GM21423 (cell line): Measurements from ENCODE around the gene LRBA.
A peak's percentile ranks its signal among the peaks of the same experiment; 100 is the strongest.
"Not testable (repeated sequence)": the region's sequence is repeated elsewhere in the genome, so short reads cannot be mapped to it uniquely, and the experiment has no call there.

Source experiments
- ATAC-seq: cut with Tn5 transposase; IDR thresholded peaks from one replicate; pipeline ENCODE4 v1.9.1; 2021; ENCODE audit warnings: mild to moderate bottlenecking, moderate library complexity; ENCODE audit not compliant: unreplicated experiment

The LRBA gene

DNA sequence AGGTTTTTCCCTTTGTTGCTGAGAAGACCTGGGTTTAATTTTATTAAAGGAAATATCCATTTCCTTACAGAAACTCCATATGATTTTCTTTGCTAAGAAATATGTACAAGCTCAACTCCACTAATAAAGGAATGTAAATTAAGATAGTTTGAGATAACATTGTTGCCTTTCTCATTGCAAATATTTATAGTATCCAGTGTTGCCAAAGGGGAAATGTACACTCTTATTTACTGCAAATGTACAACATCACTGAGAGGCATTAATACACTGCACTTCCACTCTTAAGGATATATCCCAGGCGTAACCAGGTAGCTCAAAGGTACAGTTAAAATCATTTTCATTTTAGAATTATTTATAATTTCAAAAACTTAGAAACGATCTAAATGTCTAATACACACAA, 7.5 kb upstream of the LRBA start:
- ATAC-seq, result no peak

DNA sequence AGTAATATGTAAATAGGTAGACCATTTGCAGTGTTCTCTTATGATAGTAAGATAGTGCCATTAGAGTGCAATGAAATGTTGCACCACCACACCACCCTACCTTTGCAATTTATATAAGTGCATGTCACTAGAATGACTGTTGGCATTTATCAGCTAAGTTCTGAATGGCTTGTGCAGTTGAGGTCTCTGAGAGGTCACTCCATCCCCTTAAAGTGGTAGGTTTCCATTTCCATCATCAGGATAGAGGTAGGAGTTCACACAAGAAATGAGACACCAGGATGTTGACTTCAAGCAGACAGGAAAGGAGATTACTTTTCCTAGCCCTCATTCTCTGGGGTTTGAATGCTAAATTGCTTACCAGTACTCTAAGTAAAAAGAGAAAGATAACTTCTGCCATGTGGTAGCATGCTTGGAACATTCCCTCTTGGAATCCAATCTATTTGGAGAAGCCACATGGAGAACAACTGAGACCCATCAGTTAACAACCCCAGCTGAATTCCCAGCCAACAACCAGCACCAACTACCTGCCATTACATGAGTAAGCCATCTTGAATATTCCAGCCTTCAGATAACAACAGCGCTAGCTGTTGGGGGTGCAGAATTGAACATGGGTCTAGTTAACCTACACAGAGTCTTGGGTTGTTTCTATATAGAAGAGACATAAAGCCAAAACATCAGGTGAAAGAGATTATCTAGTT, 6.7 kb upstream of the LRBA start:
- no peak for ATAC-seq

DNA sequence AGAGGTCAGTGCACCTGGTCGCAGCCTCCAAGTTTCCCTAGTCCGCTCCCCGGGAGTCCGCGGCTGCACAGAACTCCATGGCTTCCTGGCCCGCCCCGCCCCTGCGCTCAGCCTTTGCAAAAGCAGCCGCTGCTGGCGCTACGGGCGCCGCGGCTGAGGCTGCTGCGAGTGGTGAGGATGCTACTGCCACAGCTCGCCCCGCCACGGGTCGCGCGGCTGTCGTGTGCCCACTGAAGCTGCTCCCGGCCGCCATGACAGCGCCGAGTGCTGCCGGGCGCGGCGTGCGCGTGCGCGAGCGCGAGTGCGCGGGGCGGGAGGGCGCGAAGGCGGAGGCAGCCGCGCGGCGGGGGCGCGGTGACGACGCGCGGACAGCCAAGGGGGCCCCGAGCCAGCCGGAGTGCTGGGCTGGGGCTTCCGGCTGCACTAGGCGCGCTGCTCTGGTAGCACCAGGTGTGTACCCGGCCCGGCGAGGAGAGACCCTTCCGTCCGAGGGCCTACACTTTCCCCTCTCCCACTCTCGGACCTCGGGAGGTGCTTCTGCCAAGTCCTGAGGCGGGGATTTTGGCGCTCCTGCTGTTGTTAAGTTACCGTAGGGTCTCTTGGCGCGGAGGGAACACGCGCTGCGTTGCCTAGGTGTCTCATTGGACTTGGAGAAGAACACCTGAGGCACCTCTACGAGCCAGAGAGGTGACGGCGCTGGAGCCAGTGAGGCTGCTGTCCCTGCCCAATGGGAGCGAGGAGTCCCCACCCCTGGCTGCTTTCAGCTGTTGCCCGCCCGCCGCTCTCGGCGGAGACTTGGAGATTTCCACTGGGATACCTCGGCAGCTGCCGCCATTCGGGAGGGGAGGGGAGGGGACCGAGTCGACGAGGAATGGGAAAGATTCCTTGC, 619 bp upstream of the LRBA start:
- ATAC-seq, result peak; percentile 73

DNA sequence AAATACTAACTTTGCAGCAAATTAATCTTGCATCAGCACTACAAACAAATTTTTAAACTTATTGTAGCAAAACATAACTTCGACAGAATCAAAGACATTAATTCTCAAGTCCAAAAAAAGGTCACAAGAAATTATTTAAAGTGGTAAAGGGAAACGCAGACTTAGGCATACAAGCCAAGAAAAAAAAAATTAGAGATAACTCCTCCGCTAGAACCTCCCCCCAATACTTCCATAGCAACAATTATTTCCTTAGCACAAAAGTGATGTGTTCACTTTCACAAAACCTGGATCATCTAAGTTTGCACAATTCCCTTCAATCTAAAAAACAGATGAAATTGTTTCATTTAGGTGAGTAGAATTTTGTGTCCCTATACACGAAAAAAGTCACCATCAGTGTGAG, 1.1 kb downstream of the LRBA start:
- no peak for ATAC-seq

GRCh38 chr4:151013491-151013890, 1.6 kb downstream of the LRBA start:
- no peak for ATAC-seq

- ATAC-seq, result no peak
Observed at GRCh38 chr4:151012820-151013219, 2.3 kb downstream of the LRBA start.

- ATAC-seq, result no peak
Observed at GRCh38 chr4:151012376-151012775, 2.7 kb downstream of the LRBA start.

DNA sequence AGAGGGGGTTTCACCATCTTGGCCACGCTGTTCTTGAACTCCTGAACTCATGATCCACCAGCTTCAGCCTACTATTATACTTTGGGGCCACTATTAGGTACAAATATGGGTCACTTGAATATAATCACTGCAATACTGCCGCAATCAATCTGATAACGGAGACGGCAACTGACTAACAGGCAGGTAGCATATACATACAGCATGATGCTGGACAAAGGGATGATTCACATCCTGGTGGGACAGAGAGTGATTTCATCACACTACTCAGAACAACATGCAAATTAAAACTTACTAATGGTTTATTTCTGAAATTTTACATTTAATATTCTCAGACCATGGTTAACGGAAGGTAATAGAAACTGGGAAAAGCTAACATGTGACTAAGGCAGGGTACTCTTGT, 10.9 kb downstream of the LRBA start:
- no peak for ATAC-seq

- no peak for ATAC-seq
Observed at GRCh38 chr4:151000747-151001429, 14.2 kb downstream of the LRBA start.

GRCh38 chr4:150999086-150999485, 16.0 kb downstream of the LRBA start:
- ATAC-seq, result no peak

DNA sequence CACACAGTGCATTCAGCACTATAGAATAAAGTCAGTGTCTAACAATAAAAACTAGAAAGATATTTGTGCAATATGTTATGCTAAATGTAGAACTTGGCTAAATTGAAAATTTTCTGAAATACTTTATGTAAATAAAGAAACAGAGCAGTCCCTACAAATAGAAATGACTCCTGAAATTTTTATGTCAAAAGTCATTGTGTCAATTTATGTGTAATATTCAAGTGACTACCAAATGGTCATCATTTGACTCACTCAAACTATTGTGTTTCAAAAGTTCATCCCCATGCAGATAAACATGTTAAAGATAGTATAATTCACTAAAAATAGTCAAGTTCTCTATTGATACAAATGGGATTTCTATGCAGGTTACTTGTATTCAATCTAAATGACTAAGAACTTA, 17.9 kb downstream of the LRBA start:
- ATAC-seq, result no peak

- ATAC-seq, result no peak
Observed at GRCh38 chr4:150994721-150995120, 20.4 kb downstream of the LRBA start.

- ATAC-seq, result not testable (repeated sequence)
Observed at GRCh38 chr4:150993577-150993976, 21.5 kb downstream of the LRBA start.

DNA sequence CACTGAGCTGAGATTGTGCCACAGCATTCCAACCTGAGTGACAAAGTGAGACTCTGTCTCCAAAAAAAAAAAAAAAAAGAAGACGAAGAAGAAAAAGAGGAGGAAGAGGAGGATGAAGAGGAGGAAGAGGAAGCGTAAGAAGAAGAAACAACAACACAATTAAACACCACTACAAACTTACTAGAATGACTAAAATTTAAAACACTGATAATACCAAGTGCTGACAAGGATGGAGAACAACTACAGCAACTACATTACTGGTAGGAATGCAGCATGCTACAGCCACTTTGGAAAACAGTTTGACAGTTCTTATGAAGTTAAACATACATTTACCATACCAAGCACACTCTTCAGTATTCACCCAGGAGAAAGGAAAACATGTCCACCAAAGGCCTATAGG, 24.1 kb downstream of the LRBA start:
- ATAC-seq, result no peak

DNA sequence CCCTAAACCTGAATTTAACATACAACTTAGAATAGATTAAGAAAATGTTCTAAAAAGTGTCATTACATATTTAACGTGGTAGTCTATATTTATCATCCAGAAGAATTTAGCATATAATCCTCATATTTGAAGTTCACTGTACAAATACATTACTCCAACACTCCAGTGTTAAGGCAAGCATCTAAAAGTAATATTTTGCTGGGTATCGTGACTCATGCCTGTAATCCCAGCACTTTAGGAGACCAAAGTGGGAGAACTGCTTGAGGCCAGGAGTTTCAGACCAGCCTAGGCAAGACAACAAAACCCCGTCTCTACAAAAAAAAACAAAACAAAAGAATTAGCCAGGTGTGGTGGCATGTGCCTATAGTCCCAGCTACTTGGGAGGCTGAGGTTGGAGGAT, 24.8 kb downstream of the LRBA start:
- ATAC-seq, result no peak

DNA sequence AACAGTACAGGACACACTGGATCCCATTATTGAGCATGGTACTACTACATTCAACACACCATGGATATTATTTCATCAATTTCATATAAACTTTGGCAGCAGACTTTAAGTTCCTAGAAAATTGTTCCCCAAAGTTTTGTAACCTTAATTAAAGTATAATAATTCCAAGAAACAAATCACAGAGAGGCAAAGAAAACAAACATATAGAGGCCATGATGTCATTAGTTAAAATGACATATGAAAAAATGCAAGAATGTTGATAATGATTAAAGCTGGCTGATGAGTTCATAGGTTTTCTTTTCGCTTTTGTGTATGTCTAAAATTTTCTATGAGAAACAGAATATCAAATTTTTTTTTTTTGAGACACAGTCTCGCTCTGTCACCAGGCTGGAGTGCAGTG, 26.8 kb downstream of the LRBA start:
- no peak for ATAC-seq

DNA sequence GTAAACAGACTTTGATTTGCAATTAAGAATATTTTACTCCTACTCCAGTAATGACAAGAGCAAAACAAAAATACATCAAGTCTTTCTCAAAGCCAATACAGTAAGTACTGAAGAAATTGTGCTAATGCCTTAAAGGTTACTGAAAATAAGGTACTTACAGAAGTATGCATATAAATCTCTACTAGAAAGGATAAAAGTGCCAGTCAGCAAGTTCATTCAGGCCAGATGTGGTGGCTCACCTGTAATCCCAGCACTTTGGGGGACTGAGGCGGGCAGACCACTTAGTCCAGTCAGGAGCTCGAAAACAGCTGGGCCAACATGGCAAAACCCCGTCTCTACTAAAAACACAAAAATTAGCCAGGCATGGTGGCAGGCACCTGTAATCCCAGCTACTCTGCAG, 27.9 kb downstream of the LRBA start:
- no peak for ATAC-seq

GRCh38 chr4:150986085-150986484, 29.0 kb downstream of the LRBA start:
- ATAC-seq, result no peak

DNA sequence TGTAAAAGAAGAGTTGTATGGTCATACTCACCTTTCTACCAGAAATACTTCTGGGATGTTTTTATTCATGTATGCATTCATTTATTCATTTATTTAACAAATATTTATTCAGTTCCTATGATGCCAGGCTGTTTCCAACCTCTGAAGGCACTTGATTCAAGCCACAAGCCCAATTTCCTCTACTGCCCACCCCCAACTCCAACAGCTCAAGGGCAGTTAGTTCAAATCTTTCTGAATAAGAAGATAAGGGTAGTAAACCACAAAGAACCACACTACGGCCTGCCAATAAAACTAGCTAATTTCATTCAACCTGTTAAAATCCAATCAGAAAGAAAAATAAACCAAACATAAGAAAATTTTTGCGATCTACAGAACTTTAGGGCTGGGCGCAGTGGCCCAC, 31.2 kb downstream of the LRBA start:
- ATAC-seq, result no peak

GRCh38 chr4:150982557-150983233, 32.4 kb downstream of the LRBA start:
- ATAC-seq, result no peak
